Parathyroid adenoma (tissue), 2 donors: ENCODE measurements around the gene CATSPER3.
A peak's percentile ranks its signal among the peaks of the same experiment; 100 is the strongest.

Experiments used
- H2AFZ ChIP-seq: fragments of 300-600 bp; sonication (generic); one replicate; pipeline ENCODE4 v1.7.0; 2017; ENCODE audit warnings: antibody characterized with exemption, mild to moderate bottlenecking
- H3K27ac ChIP-seq: fragments of 300-600 bp; sonication (generic); one replicate; pipeline ENCODE4 v1.7.0; 2017
- H3K27me3 ChIP-seq: fragments of 300-600 bp; sonication (generic); one replicate; pipeline ENCODE4 v1.7.0; 2017; ENCODE audit warnings: low read length; ENCODE audit not compliant: control insufficient read depth, insufficient read depth
- H3K36me3 ChIP-seq: fragments of 300-600 bp; sonication (generic); one replicate; pipeline ENCODE4 v1.7.0; 2017; ENCODE audit warnings: low read length; ENCODE audit not compliant: control insufficient read depth, insufficient read depth
- H3K4me1 ChIP-seq: fragments of 300-600 bp; sonication (generic); one replicate; pipeline ENCODE4 v1.7.0; 2017; ENCODE audit warnings: control low read depth
- H3K4me2 ChIP-seq: fragments of 300-600 bp; sonication (generic); one replicate; pipeline ENCODE4 v1.7.0; 2017; ENCODE audit warnings: low read length
- H3K4me3 ChIP-seq: fragments of 300-600 bp; sonication (generic); one replicate; pipeline ENCODE4 v1.7.0; 2017; ENCODE audit warnings: low read depth, low read length
- H3K79me2 ChIP-seq: fragments of 300-600 bp; sonication (generic); one replicate; pipeline ENCODE4 v1.7.0; 2017; ENCODE audit warnings: control low read depth
- H3K9ac ChIP-seq: fragments of 300-600 bp; sonication (generic); one replicate; pipeline ENCODE4 v1.7.0; 2017; ENCODE audit warnings: mild to moderate bottlenecking
- H3K9me3 ChIP-seq: fragments of 300-600 bp; sonication (generic); one replicate; pipeline ENCODE4 v1.7.0; 2017; ENCODE audit warnings: low read length; ENCODE audit not compliant: control insufficient read depth
- CTCF ChIP-seq: fragments of 300-600 bp; sonication (generic); IDR thresholded peaks from one replicate; pipeline ENCODE4 v1.7.0; 2017; ENCODE audit warnings: antibody characterized with exemption, mild to moderate bottlenecking
- donor health status: primary hyperparathyroidism.

The CATSPER3 gene

GRCh38 chr5:135030956-135031812, 63.5 kb downstream of the CATSPER3 start:
- Histone ChIP-seq H3K4me2 (peak overlapping the region; percentile 67), H3K4me3 (peak overlapping the region; percentile 14), H3K27ac (no peak overlapping the region), H3K36me3 (no peaks in the 10 kb centered on the region), H3K9me3 (no peaks in the 10 kb centered on the region), H3K4me1 (peaks cover 3% of the 10 kb centered on the region), H2AFZ (no peak overlapping the region), H3K9ac (no peak overlapping the region), H3K27me3 (peaks cover 34% of the 10 kb centered on the region), H3K79me2 (no peaks in the 10 kb centered on the region)
- TF ChIP-seq CTCF, result no peak

- Histone ChIP-seq H3K4me2 (no peak overlapping the region), H3K79me2 (no peaks in the 10 kb centered on the region), H3K4me1 (peaks cover 3% of the 10 kb centered on the region), H3K27ac (no peak overlapping the region), H3K9me3 (no peaks in the 10 kb centered on the region), H3K36me3 (no peaks in the 10 kb centered on the region), H3K27me3 (peaks cover 34% of the 10 kb centered on the region), H2AFZ (no peak overlapping the region), H3K4me3 (no peak overlapping the region), H3K9ac (no peak overlapping the region)
- no peak for TF ChIP-seq CTCF
Observed at GRCh38 chr5:135031813-135032694, 64.3 kb downstream of the CATSPER3 start.

- no peaks in the 10 kb centered on the region for H3K79me2 ChIP-seq
- TF ChIP-seq CTCF, result no peak
- H3K9me3 ChIP-seq, result no peaks in the 10 kb centered on the region
- H3K9ac ChIP-seq, result no peak overlapping the region
- H2AFZ ChIP-seq, result no peak overlapping the region
- H3K36me3 ChIP-seq, result no peaks in the 10 kb centered on the region
- no peak overlapping the region for H3K27ac ChIP-seq
- peaks cover 29% of the 10 kb centered on the region for H3K27me3 ChIP-seq
- H3K4me2 ChIP-seq, result peak overlapping the region; percentile 58
- H3K4me1 ChIP-seq, result peaks cover 3% of the 10 kb centered on the region
- H3K4me3 ChIP-seq, result no peak overlapping the region
Observed at GRCh38 chr5:135032695-135032998, 64.9 kb downstream of the CATSPER3 start.

GRCh38 chr5:135032999-135033861, 65.5 kb downstream of the CATSPER3 start:
- Histone ChIP-seq H3K4me1 (peaks cover 3% of the 10 kb centered on the region), H3K4me3 (peak overlapping the region; percentile 27), H3K36me3 (no peaks in the 10 kb centered on the region), H3K79me2 (no peaks in the 10 kb centered on the region), H3K27me3 (peaks cover 24% of the 10 kb centered on the region), H3K27ac (no peak overlapping the region), H2AFZ (peak overlapping the region; percentile 53), H3K9me3 (no peaks in the 10 kb centered on the region), H3K9ac (no peak overlapping the region), H3K4me2 (peak overlapping the region; percentile 60)
- no peak for TF ChIP-seq CTCF
